Left cardiac atrium (tissue), 4 donors: ENCODE data around the gene TUBA8. TPM values are rescaled to one million over a fixed set of nuclear protein-coding genes. Genes with fewer than 3 reads are reported as not detected.
"Not testable (repeated sequence)": the region's sequence is repeated elsewhere in the genome, so short reads cannot be mapped to it uniquely, and the experiment has no call there.

Source experiments
- ATAC-seq, 2 donors: fragments of 200-7000 bp; cut with Tn5 transposase; one replicate each; pipeline ENCODE4 v1.9.1; 2020; ENCODE audit warnings: mild to moderate bottlenecking in 2 of 2, moderate library complexity in 2 of 2
- DNase-seq: peaks from one replicate; pipeline ENCODE4 v3.0.0-alpha.2; 2020
- intact Hi-C, 2 donors: fragments of 100-400 bp; cut with DNase I; formaldehyde crosslinking; loops; one replicate each; pipeline versions ENCODE4 v1.14.1 to v1.15.1; 2022 to 2023
- total RNA-seq, 2 donors: library from RNA; stranded (reverse); fragmentation: NEBNext Ultra II Directional; extraction: Animal tissue kit (Norgen Biotek cat#: 25700); gene quantifications; one replicate each; pipeline ENCODE4 v1.2.1, GENCODE V29; 2021
- donor health status: DM: no; HTN: yes; CAD: no.
- donor health status: DM: no; HTN: yes; CAD: no; lungs with severe emphysema.
- donor health status: DM: yes; HTN: yes; CAD: no.
- donor health status: Dilated cardiomyopathy.

Gene TUBA8
- total RNA-seq, 2 donors from 2014 or later = 98.8 to 200 TPM

- intact Hi-C loops = no loop called here
- no peak for DNase-seq
- ATAC-seq = no peak
These were observed 6.0 kb downstream of the TUBA8 start for GRCh38 chr22:18116634-18117033.

GRCh38 chr22:18118345-18118915 lies 7.8 kb downstream of the TUBA8 start:
- DNase-seq (no peak), ATAC-seq (no peak)
- intact Hi-C loops = no loop called here

- intact Hi-C loops = no loop called here
- DNase-seq (no peak), ATAC-seq (peak; percentile 82 to 84)
These were observed 9.0 kb downstream of the TUBA8 start for GRCh38 chr22:18119409-18120110.

GRCh38 chr22:18120857-18121256 lies 10.2 kb downstream of the TUBA8 start:
- DNase-seq (no peak), ATAC-seq (no peak)

GRCh38 chr22:18121506-18121905 lies 10.9 kb downstream of the TUBA8 start:
- intact Hi-C loops = no loop called here
- ATAC-seq = no peak
- DNase-seq = no peak

More at GRCh38 chr22:18120857-18121256, 10.2 kb downstream of the TUBA8 start:
- intact Hi-C loops = no loop called here

- no peak for ATAC-seq
- intact Hi-C loops = no loop called here
- no peak for DNase-seq
These were observed 11.4 kb downstream of the TUBA8 start for GRCh38 chr22:18121954-18122554.

- intact Hi-C loops, ATAC-seq, DNase-seq: not testable (repeated sequence)
These were observed 12.9 kb downstream of the TUBA8 start for GRCh38 chr22:18123476-18124025.

GRCh38 chr22:18126606-18127005 lies 16.0 kb downstream of the TUBA8 start:
- intact Hi-C loops = no loop called here
- ATAC-seq = no peak

GRCh38 chr22:18130018-18130417 lies 19.4 kb downstream of the TUBA8 start:
- ATAC-seq = no peak
- intact Hi-C loops = no loop called here
- no peak for DNase-seq

More at GRCh38 chr22:18126606-18127005, 16.0 kb downstream of the TUBA8 start:
- DNase-seq = no peak

GRCh38 chr22:18130699-18131429 lies 20.3 kb downstream of the TUBA8 start:
- intact Hi-C loops = no loop called here
- ATAC-seq (no peak), DNase-seq (no peak)

GRCh38 chr22:18133452-18133851 lies 22.8 kb downstream of the TUBA8 start:
- no peak for DNase-seq
- intact Hi-C loops = no loop called here
- peak; percentile 44 to 85 for ATAC-seq

GRCh38 chr22:18136563-18137320 lies 26.1 kb downstream of the TUBA8 start:
- intact Hi-C loops = no loop called here
- no peak for ATAC-seq

GRCh38 chr22:18141004-18141403 lies 30.4 kb downstream of the TUBA8 start:
- not testable (repeated sequence) for DNase-seq, ATAC-seq
- intact Hi-C loops = loop anchor here in 1 of 2 donors (10.0 kb wide), 1 partner anchor 46 kb away; no protein-coding TSS in a partner anchor

More at GRCh38 chr22:18136563-18137320, 26.1 kb downstream of the TUBA8 start:
- no peak for DNase-seq

- intact Hi-C loops = loop anchor here in 1 of 2 donors (10.0 kb wide), 1 partner anchor 49 kb away; no protein-coding TSS in a partner anchor
- ATAC-seq = no peak
- no peak for DNase-seq
These were observed 33.5 kb downstream of the TUBA8 start for GRCh38 chr22:18144105-18144504.

GRCh38 chr22:18145676-18146388 lies 35.2 kb downstream of the TUBA8 start:
- DNase-seq = no peak
- no peak for ATAC-seq
- intact Hi-C loops = loop anchor here in 1 of 2 donors (10.0 kb wide), 1 partner anchor 51 kb away; no protein-coding TSS in a partner anchor

- intact Hi-C loops = loop anchor here in 1 of 2 donors (10.0 kb wide), 1 partner anchor 52 kb away; no protein-coding TSS in a partner anchor
- DNase-seq (no peak), ATAC-seq (no peak)
These were observed 35.8 kb downstream of the TUBA8 start for GRCh38 chr22:18146389-18146753.

GRCh38 chr22:18147791-18148190 lies 37.2 kb downstream of the TUBA8 start:
- no peak for DNase-seq
- intact Hi-C loops = loop anchor here in 1 of 2 donors (10.0 kb wide), 1 partner anchor 53 kb away; no protein-coding TSS in a partner anchor
- no peak for ATAC-seq
